ENCODE data around the gene MTM1.

- no peak for TF ChIP-seq BHLHE40 (IDR thresholded peaks at IDR 0.05; ENCODE audit: low read depth, low read length)
- no peak for TF ChIP-seq CTCF (IDR thresholded peaks at IDR 0.05)
- no peak for TF ChIP-seq POLR2AphosphoS2 (conservative IDR thresholded peaks at IDR 0.05; ENCODE audit: low read length)
- TF ChIP-seq FOSL2 (IDR thresholded peaks at IDR 0.05), result no peak
- TF ChIP-seq FOSL2 (CRISPR knock-in tag; IDR thresholded peaks at IDR 0.05), result no peak
- no peak for TF ChIP-seq JUN (IDR thresholded peaks at IDR 0.05)
- no peak for TF ChIP-seq POLR2A (IDR thresholded peaks at IDR 0.05; ENCODE audit: low read length)
- TF ChIP-seq, protein P1, sequence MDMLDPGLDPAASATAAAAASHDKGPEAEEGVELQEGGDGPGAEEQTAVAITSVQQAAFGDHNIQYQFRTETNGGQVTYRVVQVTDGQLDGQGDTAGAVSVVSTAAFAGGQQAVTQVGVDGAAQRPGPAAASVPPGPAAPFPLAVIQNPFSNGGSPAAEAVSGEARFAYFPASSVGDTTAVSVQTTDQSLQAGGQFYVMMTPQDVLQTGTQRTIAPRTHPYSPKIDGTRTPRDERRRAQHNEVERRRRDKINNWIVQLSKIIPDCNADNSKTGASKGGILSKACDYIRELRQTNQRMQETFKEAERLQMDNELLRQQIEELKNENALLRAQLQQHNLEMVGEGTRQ (IDR thresholded peaks at IDR 0.05), result no peak
Observed at GRCh38 chrX:150692296-150692695, 123.9 kb downstream of the MTM1 start.

Measured in A549 (cell line).